IPS-18a (cell line): ENCODE measurements around the gene TMEM117.

Experiments
- H3K27ac ChIP-seq: one replicate; pipeline ENCODE4 v1.5.1; 2013; ENCODE audit warnings: low read length
- H3K27me3 ChIP-seq: one replicate; pipeline ENCODE4 v1.6.1; 2013; ENCODE audit warnings: mild to moderate bottlenecking, low read length; ENCODE audit not compliant: control insufficient read depth, insufficient read depth
- H3K36me3 ChIP-seq: one replicate; pipeline ENCODE4 v1.6.1; 2013; ENCODE audit warnings: low read depth, low read length; ENCODE audit not compliant: control insufficient read depth
- H3K4me1 ChIP-seq: one replicate; pipeline ENCODE4 v1.6.1; 2013; ENCODE audit warnings: low read depth, low read length; ENCODE audit not compliant: control insufficient read depth
- H3K4me3 ChIP-seq: one replicate; pipeline ENCODE4 v1.5.1; 2013; ENCODE audit warnings: low read length
- H3K9ac ChIP-seq: one replicate; pipeline ENCODE4 v1.6.1; 2013; ENCODE audit warnings: mild to moderate bottlenecking, low read length, moderate library complexity
- H3K9me3 ChIP-seq: one replicate; pipeline ENCODE4 v1.6.1; 2013; ENCODE audit warnings: low read depth, low read length; ENCODE audit not compliant: control insufficient read depth

TMEM117 gene

DNA sequence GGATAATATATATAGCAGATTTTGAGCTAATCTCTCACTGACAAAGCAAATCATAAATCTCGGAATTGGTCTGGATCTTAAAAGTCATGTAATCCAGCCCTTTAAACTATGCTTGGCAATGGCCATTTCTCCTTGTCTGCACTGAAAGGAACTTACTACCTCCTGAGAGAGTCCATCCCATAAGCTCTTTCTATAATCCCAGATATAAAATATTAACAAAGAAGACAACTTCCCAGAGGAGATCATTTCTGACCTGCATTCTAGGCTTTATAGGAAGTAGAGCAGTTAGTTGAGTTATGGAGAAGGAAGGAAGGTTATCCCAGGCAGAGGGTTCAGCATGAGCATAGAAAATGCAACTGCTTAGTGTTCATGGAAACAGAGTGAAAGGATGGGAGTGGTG is 99.7 kb downstream of the TMEM117 start:
- no peaks in the 10 kb centered on the region for H3K9me3 ChIP-seq
- no peaks in the 10 kb centered on the region for H3K4me1 ChIP-seq
- no peak overlapping the region for H3K27ac ChIP-seq
- no peak overlapping the region for H3K9ac ChIP-seq
- H3K27me3 ChIP-seq: no peaks in the 10 kb centered on the region
- H3K4me3 ChIP-seq: no peak overlapping the region
- no peaks in the 10 kb centered on the region for H3K36me3 ChIP-seq

DNA sequence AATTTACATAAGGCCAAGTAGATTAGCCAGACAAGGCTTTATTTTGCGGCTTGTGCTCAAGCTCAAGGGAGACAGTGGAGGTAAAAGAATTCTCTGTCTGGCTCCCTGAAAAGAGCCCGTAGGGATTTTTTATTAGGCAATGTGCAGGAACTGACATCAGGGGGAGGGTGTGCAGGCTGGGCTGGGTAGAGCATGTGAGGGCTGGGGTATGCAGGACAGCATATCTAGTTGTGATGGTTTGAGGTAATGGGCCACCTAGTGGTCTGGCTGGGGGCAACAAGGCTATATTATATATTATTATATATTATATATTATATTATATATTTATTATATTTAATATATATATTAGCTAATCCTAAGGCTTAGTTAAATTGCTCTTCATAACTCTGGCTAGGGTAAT is 102.1 kb downstream of the TMEM117 start:
- Histone ChIP-seq H3K36me3 (no peaks in the 10 kb centered on the region), H3K9ac (no peak overlapping the region), H3K9me3 (no peaks in the 10 kb centered on the region), H3K4me1 (peaks cover 6% of the 10 kb centered on the region), H3K27me3 (no peaks in the 10 kb centered on the region), H3K4me3 (no peak overlapping the region), H3K27ac (no peak overlapping the region)

DNA sequence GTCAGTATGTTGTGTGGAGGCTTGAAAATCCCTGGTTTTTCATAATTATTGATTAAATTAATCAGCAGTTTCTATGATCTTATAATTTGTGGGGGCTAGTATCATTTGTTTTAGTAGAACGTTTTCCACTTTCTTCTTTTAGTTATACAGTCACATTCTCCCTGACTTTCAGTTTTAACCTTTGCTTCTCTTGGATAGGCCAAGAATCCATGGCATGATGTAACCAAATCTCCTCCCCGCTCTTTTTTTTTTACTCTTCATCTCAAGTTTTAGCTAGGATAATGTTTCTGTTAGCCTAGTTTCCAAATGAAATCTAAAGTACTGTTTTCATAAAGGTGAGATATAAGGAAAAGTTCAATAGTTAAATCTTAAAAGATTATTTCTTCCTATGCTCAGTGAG is 106.5 kb downstream of the TMEM117 start:
- H3K4me1 ChIP-seq: peaks cover 6% of the 10 kb centered on the region
- H3K27ac ChIP-seq: no peak overlapping the region
- no peaks in the 10 kb centered on the region for H3K9me3 ChIP-seq
- H3K36me3 ChIP-seq: no peaks in the 10 kb centered on the region
- H3K4me3 ChIP-seq: no peak overlapping the region
- H3K9ac ChIP-seq: no peak overlapping the region
- H3K27me3 ChIP-seq: no peaks in the 10 kb centered on the region

DNA sequence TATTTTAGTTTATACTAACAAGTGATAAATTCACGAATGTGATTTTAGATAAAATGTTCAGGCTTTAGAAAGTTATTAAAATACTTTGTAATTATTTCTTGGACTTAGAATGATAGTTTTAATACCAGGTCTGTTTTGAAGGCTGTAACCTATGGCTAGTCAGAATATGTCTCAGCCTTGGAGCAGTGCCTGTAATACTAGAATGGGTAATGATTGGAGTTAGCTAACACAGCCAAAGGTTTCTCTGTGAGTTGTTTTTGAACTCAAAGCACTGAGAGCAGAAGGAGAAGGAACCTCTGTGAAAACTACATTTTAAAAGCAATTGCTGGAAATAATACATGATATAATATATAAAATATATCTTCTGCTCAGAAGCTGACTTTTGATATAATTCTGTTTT is 110.1 kb downstream of the TMEM117 start:
- Histone ChIP-seq H3K36me3 (no peaks in the 10 kb centered on the region), H3K4me3 (no peak overlapping the region), H3K9me3 (no peaks in the 10 kb centered on the region), H3K27ac (no peak overlapping the region), H3K4me1 (peaks cover 6% of the 10 kb centered on the region), H3K9ac (no peak overlapping the region), H3K27me3 (no peaks in the 10 kb centered on the region)

DNA sequence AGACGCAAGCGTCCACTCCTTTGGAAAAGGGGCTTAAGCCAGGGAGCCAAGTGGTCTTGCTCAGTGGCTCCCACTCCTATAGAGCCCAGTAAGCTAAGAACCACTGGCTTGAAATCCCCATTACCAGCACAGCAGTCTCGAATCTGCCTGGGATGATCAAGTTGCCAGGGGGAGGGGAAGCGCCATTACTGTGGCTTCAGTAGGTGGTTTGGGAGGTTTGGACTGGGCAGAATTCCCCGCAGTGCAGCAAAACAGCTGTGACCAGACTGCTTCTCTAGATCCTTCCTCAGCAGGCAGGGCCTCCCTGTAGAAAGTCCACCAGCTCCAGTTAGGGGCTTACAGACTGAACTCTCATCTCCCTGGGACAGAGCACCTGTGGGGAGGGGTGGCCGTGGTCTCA is 115.4 kb downstream of the TMEM117 start:
- Histone ChIP-seq H3K4me3 (no peak overlapping the region), H3K27ac (no peak overlapping the region), H3K36me3 (no peaks in the 10 kb centered on the region), H3K9me3 (no peaks in the 10 kb centered on the region), H3K27me3 (no peaks in the 10 kb centered on the region), H3K4me1 (no peaks in the 10 kb centered on the region), H3K9ac (no peak overlapping the region)

DNA sequence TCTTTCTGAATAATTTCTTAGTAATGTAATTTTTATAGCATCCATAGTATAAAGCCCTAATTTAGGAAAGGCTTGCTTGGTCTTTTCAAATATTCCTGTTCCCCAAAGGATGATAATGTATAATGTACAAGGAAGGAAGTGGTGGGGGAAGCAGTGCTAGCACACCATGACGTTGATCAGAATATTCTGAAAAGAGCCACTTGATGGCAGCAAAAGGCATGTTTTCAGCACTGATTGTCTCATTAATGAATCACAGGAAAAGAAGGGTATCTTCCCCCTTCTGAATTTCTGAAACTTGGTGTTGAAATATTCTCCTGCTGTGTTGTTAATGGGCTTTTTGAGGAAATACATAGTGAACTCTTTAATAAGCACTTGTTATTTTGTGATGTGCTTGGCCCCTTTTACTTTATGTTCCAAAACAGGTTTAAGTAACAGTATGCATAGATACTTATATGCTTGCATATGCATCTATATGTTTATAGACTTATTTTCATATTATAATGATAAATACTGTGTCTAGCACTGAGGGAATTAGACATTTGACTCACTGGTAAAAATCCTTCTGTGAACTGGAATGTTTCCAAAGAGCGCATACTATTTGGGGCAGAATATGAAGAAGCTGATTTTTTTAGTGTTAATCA is 122.0 kb downstream of the TMEM117 start:
- no peak overlapping the region for H3K9ac ChIP-seq
- H3K27me3 ChIP-seq: no peaks in the 10 kb centered on the region
- H3K4me3 ChIP-seq: no peak overlapping the region
- peaks cover 6% of the 10 kb centered on the region for H3K4me1 ChIP-seq
- H3K27ac ChIP-seq: no peak overlapping the region
- H3K9me3 ChIP-seq: no peaks in the 10 kb centered on the region
- no peaks in the 10 kb centered on the region for H3K36me3 ChIP-seq

DNA sequence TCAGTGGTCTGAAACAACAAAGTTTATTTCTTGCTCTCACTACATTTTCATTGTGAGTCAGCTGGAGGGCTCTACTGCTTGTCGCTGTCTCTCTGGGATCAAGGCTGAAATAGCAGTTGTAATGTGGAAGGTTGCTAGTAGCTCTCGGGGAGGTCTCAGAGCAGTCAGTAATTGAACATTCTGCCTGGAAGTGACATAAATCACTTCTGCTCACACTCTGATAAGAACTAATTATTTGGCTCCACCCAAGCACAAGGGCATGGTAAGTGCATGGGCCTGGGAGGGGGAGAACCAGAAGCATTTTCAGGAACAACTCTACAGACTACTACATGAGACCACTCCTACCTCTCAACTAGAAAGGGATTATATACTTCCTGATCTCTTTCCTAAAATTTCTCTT is 128.2 kb downstream of the TMEM117 start:
- no peak overlapping the region for H3K4me3 ChIP-seq
- no peak overlapping the region for H3K9ac ChIP-seq
- peaks cover 6% of the 10 kb centered on the region for H3K4me1 ChIP-seq
- no peaks in the 10 kb centered on the region for H3K36me3 ChIP-seq
- no peak overlapping the region for H3K27ac ChIP-seq
- no peaks in the 10 kb centered on the region for H3K27me3 ChIP-seq
- no peaks in the 10 kb centered on the region for H3K9me3 ChIP-seq

DNA sequence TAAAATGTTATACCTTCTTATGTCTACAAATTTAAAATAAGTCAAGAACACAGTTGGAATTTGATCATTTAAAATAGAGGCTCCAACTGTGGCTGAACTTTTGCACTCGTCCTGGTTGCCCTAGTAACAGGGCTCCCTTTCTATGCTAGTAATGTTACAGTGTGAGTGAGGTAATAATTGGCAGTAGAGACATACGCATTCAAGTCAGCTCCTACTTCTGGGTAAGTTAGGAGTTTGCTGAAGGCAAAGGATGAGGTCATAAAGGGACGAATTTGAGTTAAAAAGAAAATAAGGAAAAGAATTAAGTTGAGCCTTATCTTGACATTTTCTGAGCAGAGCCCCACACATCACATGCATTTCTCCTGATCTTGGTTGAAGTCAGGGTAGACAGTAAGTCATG is 129.1 kb downstream of the TMEM117 start:
- H3K27me3 ChIP-seq: no peaks in the 10 kb centered on the region
- no peak overlapping the region for H3K27ac ChIP-seq
- no peaks in the 10 kb centered on the region for H3K36me3 ChIP-seq
- H3K4me1 ChIP-seq: peaks cover 4% of the 10 kb centered on the region
- no peak overlapping the region for H3K9ac ChIP-seq
- no peaks in the 10 kb centered on the region for H3K9me3 ChIP-seq
- no peak overlapping the region for H3K4me3 ChIP-seq

DNA sequence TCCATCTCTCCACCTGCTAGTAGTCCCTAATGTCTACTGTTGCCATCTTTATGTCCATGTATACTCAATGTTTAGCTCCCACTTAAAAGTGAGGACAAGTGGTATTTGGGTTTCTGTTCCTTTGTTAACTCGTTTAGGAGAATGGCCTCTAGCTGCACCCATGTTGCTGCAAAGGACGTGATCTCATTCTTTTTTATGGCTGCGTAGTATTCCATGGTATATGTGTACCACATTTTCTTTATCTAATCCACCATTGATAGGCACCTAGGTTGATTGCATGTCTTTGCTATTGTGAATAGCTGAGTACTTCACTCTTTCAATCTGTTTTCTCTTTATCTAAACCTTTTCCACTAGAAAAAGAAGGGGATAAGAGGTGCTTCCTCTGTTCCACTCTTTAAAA is 130.0 kb downstream of the TMEM117 start:
- Histone ChIP-seq H3K27me3 (no peaks in the 10 kb centered on the region), H3K27ac (no peak overlapping the region), H3K4me1 (no peaks in the 10 kb centered on the region), H3K4me3 (no peak overlapping the region), H3K9ac (no peak overlapping the region), H3K36me3 (no peaks in the 10 kb centered on the region), H3K9me3 (no peaks in the 10 kb centered on the region)

DNA sequence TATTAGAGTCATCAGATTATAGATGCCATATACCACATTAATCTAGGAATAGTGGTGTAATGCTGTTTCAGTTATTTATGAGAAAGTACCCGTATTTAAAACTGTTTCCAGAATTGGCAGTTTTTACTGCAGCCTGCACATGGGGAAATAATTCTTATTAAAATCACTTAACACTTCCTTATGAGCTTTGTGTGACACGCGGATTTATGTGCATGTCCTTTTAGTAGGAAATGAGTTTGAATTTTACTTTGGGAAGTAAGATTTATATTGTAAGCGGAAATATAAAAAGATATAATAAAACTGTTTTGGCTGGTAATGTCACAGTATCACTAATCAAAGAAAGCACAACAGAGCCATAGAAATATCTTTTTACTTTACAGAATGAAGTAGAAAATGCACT is 132.9 kb downstream of the TMEM117 start:
- no peak overlapping the region for H3K9ac ChIP-seq
- no peak overlapping the region for H3K27ac ChIP-seq
- H3K4me3 ChIP-seq: no peak overlapping the region
- H3K9me3 ChIP-seq: no peaks in the 10 kb centered on the region
- peaks cover 7% of the 10 kb centered on the region for H3K4me1 ChIP-seq
- H3K36me3 ChIP-seq: no peaks in the 10 kb centered on the region
- no peaks in the 10 kb centered on the region for H3K27me3 ChIP-seq

DNA sequence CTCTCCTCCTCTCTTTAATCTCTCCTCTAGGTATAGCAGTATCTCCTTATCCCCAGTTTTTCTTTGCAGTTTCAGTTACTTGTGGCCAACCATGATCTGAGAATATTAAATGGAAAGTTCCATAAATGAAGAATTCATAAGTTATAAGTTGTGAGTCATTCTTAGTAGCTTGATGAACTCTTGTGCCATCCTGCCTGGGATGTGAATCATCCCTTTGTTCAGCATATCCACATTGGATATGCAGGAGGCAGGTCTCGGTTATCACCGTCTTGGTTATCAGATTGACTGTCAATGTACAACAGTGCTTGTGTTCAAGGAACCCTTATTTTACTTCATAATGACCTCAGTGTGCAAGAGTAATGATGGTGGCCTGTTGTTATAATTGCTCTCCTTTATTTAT is 134.0 kb downstream of the TMEM117 start:
- peaks cover 7% of the 10 kb centered on the region for H3K4me1 ChIP-seq
- no peaks in the 10 kb centered on the region for H3K9me3 ChIP-seq

DNA sequence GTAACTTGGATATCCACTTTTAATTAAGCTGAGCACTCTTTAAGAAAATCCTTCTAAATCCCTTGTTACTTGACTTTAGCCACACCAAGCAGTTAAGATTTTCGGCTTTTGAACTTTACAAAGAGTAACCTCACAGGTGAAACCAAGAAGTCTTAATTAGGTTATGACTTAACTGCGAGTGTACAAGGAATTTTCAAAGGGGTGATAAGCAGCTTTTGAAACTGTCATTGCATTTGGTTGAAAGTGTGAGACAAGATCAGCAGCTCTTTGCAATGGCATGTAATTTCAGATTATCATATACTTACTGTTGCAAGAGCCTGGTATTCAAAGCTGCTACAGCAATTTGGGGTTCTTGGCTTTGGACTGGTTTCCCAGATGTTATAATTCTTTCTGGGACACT is 137.5 kb downstream of the TMEM117 start:
- no peaks in the 10 kb centered on the region for H3K9me3 ChIP-seq
- H3K27me3 ChIP-seq: no peaks in the 10 kb centered on the region
- no peak overlapping the region for H3K27ac ChIP-seq
- no peak overlapping the region for H3K9ac ChIP-seq
- H3K4me1 ChIP-seq: peaks cover 21% of the 10 kb centered on the region
- H3K36me3 ChIP-seq: no peaks in the 10 kb centered on the region
- no peak overlapping the region for H3K4me3 ChIP-seq

More for the DNA sequence above, 134.0 kb downstream of the TMEM117 start:
- Histone ChIP-seq H3K4me3 (no peak overlapping the region), H3K27ac (no peak overlapping the region), H3K9ac (no peak overlapping the region), H3K27me3 (no peaks in the 10 kb centered on the region), H3K36me3 (no peaks in the 10 kb centered on the region)
